Kidney (tissue), 14 donors: ENCODE data around the gene ZYG11B. TPM values are rescaled to one million over a fixed set of nuclear protein-coding genes. Genes with fewer than 3 reads are reported as not detected.

ENCODE experiments used
- DNase-seq, 5 donors: peaks; one replicate each; pipeline ENCODE4 v3.0.0-alpha.2; 2013 to 2020
- FAIRE-seq: peaks from 2 replicates; lab custom pipeline; 2012; peaks lifted over from hg19 to GRCh38; lab: Jason Lieb, UNC
- H3K27ac ChIP-seq, 2 donors: one replicate each; pipeline ENCODE4 v1.7.0; 2013; ENCODE audit warnings: low read depth in 2 of 2, low read length in 2 of 2, inconsistent platforms in 1 of 2
- H3K27me3 ChIP-seq: one replicate; pipeline ENCODE4 v1.7.1; 2013; ENCODE audit warnings: low read length, inconsistent platforms; ENCODE audit not compliant: control insufficient read depth, insufficient read depth
- H3K36me3 ChIP-seq, 3 donors: one replicate each; pipeline versions ENCODE4 v1.7.0 to v1.7.1; 2013; ENCODE audit warnings: low read length in 3 of 3, control low read depth in 1 of 3, inconsistent platforms in 1 of 3; ENCODE audit not compliant: insufficient read depth in 3 of 3, control insufficient read depth in 2 of 3
- H3K4me1 ChIP-seq, 3 donors: one replicate each; pipeline versions ENCODE4 v1.7.0 to v1.7.1; 2013; ENCODE audit warnings: low read length in 3 of 3, inconsistent platforms in 1 of 3, low read depth in 1 of 3; ENCODE audit not compliant: control insufficient read depth in 2 of 3, insufficient read depth in 2 of 3
- H3K4me3 ChIP-seq, 3 donors: one replicate each; pipeline versions ENCODE4 v1.7.0 to v1.8.1; 2013; ENCODE audit warnings: low read length in 3 of 3, control low read depth in 1 of 3, inconsistent platforms in 1 of 3
- H3K9ac ChIP-seq, 3 donors: one replicate each; pipeline versions ENCODE4 v1.7.0 to v1.7.1; 2013; ENCODE audit warnings: low read length in 3 of 3, control low read depth in 1 of 3, inconsistent platforms in 1 of 3
- H3K9me3 ChIP-seq, 3 donors: one replicate each; pipeline versions ENCODE4 v1.7.0 to v1.7.1; 2013; ENCODE audit warnings: low read length in 3 of 3, control low read depth in 1 of 3, inconsistent platforms in 1 of 3; ENCODE audit not compliant: control insufficient read depth in 2 of 3, insufficient read depth in 1 of 3
- CTCF ChIP-seq: IDR thresholded peaks from 3 replicates; pipeline ENCODE4 v1.5.1; 2012; ENCODE audit warnings: mild to moderate bottlenecking, moderate library complexity, borderline replicate concordance; ENCODE audit not compliant: insufficient read depth; ENCODE audit errors: extremely low read depth
- intact Hi-C: fragments of 100-400 bp; cut with DNase I; formaldehyde crosslinking; loops from one replicate; pipeline ENCODE4 v1.11.1; 2022
- polyA plus RNA-seq: library from polyadenylated mRNA; stranded (reverse); fragments of 350-450 nt; fragmentation: Illumina TruSeq; extraction: RNeasy Lipid Tissue Mini Kit (QIAGEN cat#74804); gene quantifications from one replicate; pipeline ENCODE4 v1.2.3, GENCODE V29; 2014; ENCODE audit warnings: low read depth, low replicate concordance; ENCODE audit not compliant: insufficient read depth
- total RNA-seq: library from RNA; stranded (reverse); fragmentation: NEBNext Ultra II Directional; extraction: Animal tissue kit (Norgen Biotek cat#: 25700); gene quantifications from one replicate; pipeline ENCODE4 v1.2.1, GENCODE V29; 2021
- donor health status: control.
- donor health status: control.
- donor health status: control.
- donor health status: control.
- donor health status: control.
- donor health status: DM: yes; HTN: yes; CAD: no.
- donor health status: Normal renal cell carcinoma (clear cell type).

The ZYG11B gene
- total and polyA plus RNA-seq, 2 donors from 2014 or later: 7.8 to 28.2 TPM

- no peak for FAIRE-seq
- H3K27me3 ChIP-seq: no peaks in the 10 kb centered on the region
These were observed 32.4 kb upstream of the ZYG11B start for GRCh38 chr1:52693843-52694242.

GRCh38 chr1:52695627-52696026 is 30.6 kb upstream of the ZYG11B start:
- DNase-seq: no peak
- H3K4me3 ChIP-seq: no peak overlapping the region
- H3K27me3 ChIP-seq: no peaks in the 10 kb centered on the region
- intact Hi-C loops: no loop called here
- no peak for TF ChIP-seq CTCF
- no peak for FAIRE-seq
- H3K4me1 ChIP-seq: peaks cover 0 to 7% (median 6%) of the 10 kb centered on the region in 3 donors
- H3K9ac ChIP-seq: no peak overlapping the region
- no peaks in the 10 kb centered on the region for H3K9me3 ChIP-seq
- H3K36me3 ChIP-seq: peaks cover 0 to 9% (median 5%) of the 10 kb centered on the region in 3 donors
- H3K27ac ChIP-seq: no peak overlapping the region

More at GRCh38 chr1:52693843-52694242, 32.4 kb upstream of the ZYG11B start:
- H3K4me3 ChIP-seq: no peak overlapping the region
- H3K36me3 ChIP-seq: peaks cover 0 to 9% (median 5%) of the 10 kb centered on the region in 3 donors
- no peak for DNase-seq
- no peak for TF ChIP-seq CTCF
- no peaks in the 10 kb centered on the region for H3K9me3 ChIP-seq
- intact Hi-C loops: no loop called here
- no peak overlapping the region for H3K27ac ChIP-seq
- no peak overlapping the region for H3K9ac ChIP-seq
- H3K4me1 ChIP-seq: peaks cover 0 to 6% (median 5%) of the 10 kb centered on the region in 3 donors

GRCh38 chr1:52697795-52698674 is 28.2 kb upstream of the ZYG11B start, which contains the start of gene COA7:
Gene COA7, minus strand, starts transcription at chr1:52698347. Its CDS starts 21 bp downstream, at chr1:52698326.
- Histone ChIP-seq H3K36me3 (no peaks in the 10 kb centered on the region), H3K27ac (peak within 1 kb of the TSS; percentile 81 to 86), H3K9me3 (no peaks in the 10 kb centered on the region), H3K4me3 (peak within 1 kb of the TSS; percentile 89 to 93 (median 89)), H3K4me1 (peaks cover 0 to 14% (median 6%) of the 10 kb centered on the region in 3 donors), H3K9ac (peak within 1 kb of the TSS; percentile 70 to 87 (median 77)), H3K27me3 (no peaks in the 10 kb centered on the region)
- no peak for TF ChIP-seq CTCF
- intact Hi-C loops: no loop called here
- FAIRE-seq (no peak), DNase-seq (peak; percentile 89 to 96 (median 94))
